SK-N-SH (cell line): ENCODE data around the gene UBE3D. TPM values are rescaled to one million over a fixed set of nuclear protein-coding genes. Genes with fewer than 3 reads are reported as not detected.

Experiments
- CTCF ChIA-PET: fragments of 300-600, 350-600 bp; formaldehyde crosslinking; extraction: SDS; loops from one replicate; lab custom pipeline; 2021; lab: Yijun Ruan, JAX
- POLR2A ChIA-PET: fragments of 350-600 bp; sonication (Branson Sonifier 250); formaldehyde crosslinking; extraction: SDS; loops from one replicate; lab custom pipeline; 2020; ENCODE audit warnings: antibody characterized with exemption, inconsistent platforms; lab: Yijun Ruan, JAX
- DNase-seq: peaks from one replicate; pipeline ENCODE4 v3.0.0; 2012
- H2AFZ ChIP-seq: fragments of 200-600 bp; sonication (generic); 2 replicates; pipeline ENCODE4 v1.8.1; 2016; ENCODE audit warnings: antibody characterized with exemption, mild to moderate bottlenecking, low read depth
- H3F3A ChIP-seq: fragments of 200-600 bp; sonication (generic); replicated peaks from 2 replicates; pipeline ENCODE3; 2016; ENCODE audit warnings: antibody characterized with exemption, mild to moderate bottlenecking; ENCODE audit not compliant: insufficient read depth
- H3K27ac ChIP-seq, 2 experiments: fragments of 200-500 bp in 1 of 2; fragments of 200-600 bp in 1 of 2; sonication (Bioruptor generic) in 1 of 2; sonication (generic), shearing (Covaris generic) in 1 of 2; 2 replicates each; pipeline versions ENCODE4 v1.5.1 to v1.6.1; 2014 to 2016; ENCODE audit warnings: low read depth in 2 of 2, inconsistent platforms in 1 of 2, low read length in 1 of 2, mild to moderate bottlenecking in 1 of 2, mixed read lengths in 1 of 2
- H3K27me3 ChIP-seq: fragments of 200-600 bp; sonication (generic), shearing (Covaris generic); 2 replicates; pipeline ENCODE4 v1.6.1; 2016; ENCODE audit warnings: mixed run types; ENCODE audit not compliant: insufficient read depth
- H3K36me3 ChIP-seq, 2 experiments: fragments of 200-500 bp in 1 of 2; fragments of 200-600 bp in 1 of 2; sonication (Bioruptor generic) in 1 of 2; sonication (generic) in 1 of 2; replicated peaks in 1 of 2; 2 replicates each; pipeline versions ENCODE3 to v1.5.1; 2014 to 2016; ENCODE audit warnings: low read length in 1 of 2, mild to moderate bottlenecking in 1 of 2; ENCODE audit not compliant: insufficient read depth in 2 of 2, control insufficient read depth in 1 of 2
- H3K4me1 ChIP-seq, 2 experiments: fragments of 200-500 bp in 1 of 2; fragments of 200-600 bp in 1 of 2; sonication (Bioruptor generic) in 1 of 2; sonication (generic), shearing (Covaris generic) in 1 of 2; 2 replicates each; pipeline versions ENCODE4 v1.5.1 to v1.6.1; 2014 to 2016; ENCODE audit warnings: low read depth in 1 of 2, low read length in 1 of 2, mixed run types in 1 of 2; ENCODE audit not compliant: insufficient read depth in 2 of 2, control insufficient read depth in 1 of 2
- H3K4me2 ChIP-seq: fragments of 200-600 bp; sonication (generic), shearing (Covaris generic); 2 replicates; pipeline ENCODE4 v1.6.1; 2017; ENCODE audit warnings: mixed run types
- H3K4me3 ChIP-seq, 2 experiments: fragments of 200-500 bp in 1 of 2; fragments of 200-600 bp in 1 of 2; sonication (Bioruptor generic) in 1 of 2; sonication (generic), shearing (Covaris generic) in 1 of 2; 2 replicates each; pipeline versions ENCODE4 v1.5.1 to v1.8.1; 2014 to 2016; ENCODE audit warnings: low read depth in 2 of 2, inconsistent platforms in 1 of 2, low read length in 1 of 2, mild to moderate bottlenecking in 1 of 2, mixed read lengths in 1 of 2, moderate library complexity in 1 of 2
- H3K79me2 ChIP-seq: fragments of 200-600 bp; sonication (generic); 2 replicates; pipeline ENCODE4 v1.8.1; 2017; ENCODE audit warnings: mild to moderate bottlenecking; ENCODE audit not compliant: insufficient read depth
- H3K9ac ChIP-seq: fragments of 200-600 bp; sonication (generic); 2 replicates; pipeline ENCODE4 v1.6.1; 2017; ENCODE audit warnings: mixed run types
- H3K9me2 ChIP-seq: fragments of 200-600 bp; sonication (generic); 2 replicates; pipeline ENCODE4 v1.6.1; 2017; ENCODE audit warnings: mixed run types
- H3K9me3 ChIP-seq: fragments of 200-600 bp; sonication (generic); 2 replicates; pipeline ENCODE4 v1.6.1; 2017; ENCODE audit warnings: mixed run types, mild to moderate bottlenecking, moderate library complexity
- H4K20me1 ChIP-seq: fragments of 200-600 bp; sonication (generic); 2 replicates; pipeline ENCODE4 v1.6.1; 2017; ENCODE audit warnings: mild to moderate bottlenecking, mixed run types; ENCODE audit not compliant: insufficient read depth
- CTCF ChIP-seq: fragments of 200-600 bp; sonication (generic); IDR thresholded peaks from 2 replicates; pipeline ENCODE4 v1.6.1; 2017; ENCODE audit warnings: antibody characterized with exemption, mild to moderate bottlenecking, moderate library complexity
- EZH2phosphoT487 ChIP-seq: fragments of 200-600 bp; sonication (generic); IDR thresholded peaks from 2 replicates; pipeline ENCODE4 v1.6.1; 2017; ENCODE audit warnings: low read depth, mixed run types, mild to moderate bottlenecking, antibody characterized with exemption, moderate library complexity, borderline replicate concordance
- FOSL2 ChIP-seq: IDR thresholded peaks from 2 replicates; pipeline ENCODE4 v1.4.0; 2012; ENCODE audit warnings: low read depth, mild to moderate bottlenecking, moderate library complexity, borderline replicate concordance
- FOXJ3 ChIP-seq: sonication (generic); formaldehyde crosslinking; IDR thresholded peaks from 2 replicates; pipeline ENCODE4 v1.5.1; 2020; ENCODE audit warnings: mild to moderate bottlenecking, missing genetic modification reagents
- FOXM1 ChIP-seq: IDR thresholded peaks from 2 replicates; pipeline ENCODE4 v1.4.0; 2012; ENCODE audit warnings: low read depth, mild to moderate bottlenecking
- GABPA ChIP-seq: IDR thresholded peaks from 2 replicates; pipeline ENCODE4 v1.4.0; 2012; ENCODE audit warnings: low read depth, mild to moderate bottlenecking
- JUND ChIP-seq: IDR thresholded peaks from 2 replicates; pipeline ENCODE4 v1.4.0; 2012
- NFIC ChIP-seq: IDR thresholded peaks from 2 replicates; pipeline ENCODE4 v1.4.0; 2012; ENCODE audit warnings: borderline replicate concordance
- RXRA ChIP-seq: IDR thresholded peaks from 2 replicates; pipeline ENCODE4 v1.4.0; 2012; ENCODE audit warnings: low read depth, mild to moderate bottlenecking, borderline replicate concordance
- SIN3A ChIP-seq: IDR thresholded peaks from 2 replicates; pipeline ENCODE4 v1.6.1; 2012; ENCODE audit warnings: low read depth, mild to moderate bottlenecking, low read length, moderate library complexity, borderline replicate concordance
- SMC3 ChIP-seq: IDR thresholded peaks from 2 replicates; pipeline ENCODE4 v1.6.1; 2012; ENCODE audit warnings: low read depth, low read length, improper control_type of control experiment
- TCF12 ChIP-seq: IDR thresholded peaks from 2 replicates; pipeline ENCODE4 v1.4.0; 2012
- TEAD4 ChIP-seq: IDR thresholded peaks from 2 replicates; pipeline ENCODE4 v1.4.0; 2012; ENCODE audit warnings: mild to moderate bottlenecking, borderline replicate concordance; ENCODE audit not compliant: insufficient read depth
- WGBS: methylation state at CpG from one replicate; pipeline ENCODE4 v1.1.6; 2017; ENCODE audit warnings: low lambda C conversion rate; 5-methylcytosine and 5-hydroxymethylcytosine counted together
- polyA plus RNA-seq, 3 experiments: library from polyadenylated mRNA; depleted of rRNA; stranded (reverse); fragments of >200 nt; gene quantifications; 2 replicates each; pipeline ENCODE4 v1.2.3, GENCODE V29; 2012
- TF ChIP-seq, protein P1 (sequence below): fragments of 150-350 bp; IDR thresholded peaks from 2 replicates; pipeline ENCODE4 v1.6.1; 2017; ENCODE audit warnings: antibody characterized with exemption, low read length, low read depth, borderline replicate concordance

UBE3D gene
- polyA plus RNA-seq, 1 of the 3 experiments (the other 2 are of a cell fraction), result 3.4 TPM

DNA sequence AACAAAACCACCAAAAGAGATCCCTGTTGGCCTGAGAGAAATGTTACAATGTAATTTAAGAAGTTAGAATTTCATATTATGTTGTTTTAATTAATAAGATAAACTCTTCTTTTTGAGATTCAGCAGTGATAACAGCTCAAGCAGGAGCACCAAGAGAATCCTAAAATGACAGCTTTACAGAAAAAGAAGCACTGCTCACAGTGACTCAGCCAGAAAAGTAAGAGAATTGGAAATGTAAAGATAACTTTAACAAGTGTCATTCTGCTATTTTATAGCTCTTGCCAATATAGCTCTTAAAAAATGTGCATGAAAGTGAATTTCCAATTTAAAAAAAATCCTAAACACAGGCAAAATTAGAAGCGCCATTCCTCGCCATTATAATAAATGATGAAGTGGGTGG is 111.3 kb downstream of the UBE3D start:
- POLR2A ChIA-PET, result no interaction called here
- CTCF ChIA-PET, result no interaction called here

DNA sequence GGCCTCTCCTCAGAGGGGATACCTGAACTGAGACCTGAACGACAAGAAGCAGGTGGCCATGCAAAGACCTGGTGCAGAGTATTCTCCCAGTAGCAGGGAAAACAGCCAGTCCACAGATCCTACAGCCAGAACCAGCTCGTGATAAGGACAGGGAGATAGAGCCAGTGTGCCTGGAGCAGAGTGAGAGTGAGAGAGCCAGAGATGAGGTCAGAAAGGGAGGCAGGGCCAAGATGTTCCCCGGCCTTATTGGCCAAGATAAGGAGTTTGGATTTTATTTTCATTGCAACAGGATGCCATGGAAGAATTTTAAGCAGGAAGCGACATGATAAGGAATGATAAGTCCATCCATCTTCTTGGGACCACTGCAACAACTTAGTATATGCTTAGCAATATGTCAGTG is 111.8 kb downstream of the UBE3D start:
- ChIA-PET CTCF (no interaction called here), POLR2A (no interaction called here)
- Histone ChIP-seq H3K79me2 (no peaks in the 10 kb centered on the region), H3F3A (peaks cover 30% of the 10 kb centered on the region), H2AFZ (no peak overlapping the region), H3K9me3 (no peaks in the 10 kb centered on the region), H3K9me2 (no peaks in the 10 kb centered on the region), H4K20me1 (no peaks in the 10 kb centered on the region), H3K36me3 (no peaks in the 10 kb centered on the region), H3K27ac (peak overlapping the region in 1 of 2 experiments; percentile 77; a peak in 3 of 4 replicates), H3K9ac (no peak overlapping the region), H3K27me3 (no peaks in the 10 kb centered on the region), H3K4me1 (peaks cover 22 to 40% of the 10 kb centered on the region in 2 experiments)
- TF ChIP-seq RXRA (no peak), FOXM1 (no peak), FOXJ3 (no peak), TEAD4 (no peak), SIN3A (no peak), JUND (no peak), FOSL2 (no peak), EZH2phosphoT487 (no peak), TCF12 (no peak), NFIC (no peak), CTCF (no peak), SMC3 (no peak)
- TF ChIP-seq, protein P1, sequence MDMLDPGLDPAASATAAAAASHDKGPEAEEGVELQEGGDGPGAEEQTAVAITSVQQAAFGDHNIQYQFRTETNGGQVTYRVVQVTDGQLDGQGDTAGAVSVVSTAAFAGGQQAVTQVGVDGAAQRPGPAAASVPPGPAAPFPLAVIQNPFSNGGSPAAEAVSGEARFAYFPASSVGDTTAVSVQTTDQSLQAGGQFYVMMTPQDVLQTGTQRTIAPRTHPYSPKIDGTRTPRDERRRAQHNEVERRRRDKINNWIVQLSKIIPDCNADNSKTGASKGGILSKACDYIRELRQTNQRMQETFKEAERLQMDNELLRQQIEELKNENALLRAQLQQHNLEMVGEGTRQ, result no peak
- TF ChIP-seq, all 33 proteins: peak for 0
- DNase-seq, result no peak
- WGBS, result 57% methylated on average over 4 of the region's 4 CpGs
- Histone ChIP-seq H3K4me3 (no peak overlapping the region), H3K4me2 (peak overlapping the region; percentile 70)

More for the DNA sequence above, 111.3 kb downstream of the UBE3D start:
- Histone ChIP-seq H3K79me2 (no peaks in the 10 kb centered on the region), H3K4me1 (peaks cover 26 to 43% of the 10 kb centered on the region in 2 experiments), H4K20me1 (no peaks in the 10 kb centered on the region), H3K9me3 (no peaks in the 10 kb centered on the region), H3K9me2 (no peaks in the 10 kb centered on the region), H3K27me3 (no peaks in the 10 kb centered on the region), H2AFZ (no peak overlapping the region), H3K4me3 (no peak overlapping the region), H3K4me2 (peak overlapping the region; percentile 70)
- WGBS, result 90% methylated on average over 2 of the region's 2 CpGs
- DNase-seq, result no peak
- TF ChIP-seq GABPA (no peak), NFIC (no peak), JUND (peak; percentile 25; the same call in 1 of the 2 replicates), TCF12 (peak; percentile 28; the same call in 1 of the 2 replicates)
- TF ChIP-seq, all 33 proteins: peak for 2
- H3K27ac ChIP-seq, result peak overlapping the region in 1 of 2 experiments; percentile 77; a peak in 2 of 4 replicates
- H3K36me3 ChIP-seq, result no peaks in the 10 kb centered on the region
- peaks cover 30% of the 10 kb centered on the region for H3F3A ChIP-seq
- H3K9ac ChIP-seq, result no peak overlapping the region; the same call in 1 of the 2 replicates
